Ramos (cell line): ENCODE measurements around the gene LRRC3.
"Not testable (repeated sequence)": the region's sequence is repeated elsewhere in the genome, so short reads cannot be mapped to it uniquely, and the experiment has no call there.

Experiments
- in situ Hi-C: fragments of 300-500 bp; cut with MboI; formaldehyde crosslinking; loops from one replicate; pipeline ENCODE4 v1.14.3; 2022; ENCODE audit warnings: low sequenced_read_pairs; ENCODE audit not compliant: unreplicated experiment

The LRRC3 gene

GRCh38 chr21:44454747-44455523 is at the start of gene LRRC3:
Gene LRRC3, plus strand, starts transcription at chr21:44455510. Its CDS starts 1,135 bp downstream, at chr21:44456645.
- in situ Hi-C loops: no loop called here

- in situ Hi-C loops: no loop called here
Measured at GRCh38 chr21:44405948-44406872, 49.1 kb upstream of the LRRC3 start.

- in situ Hi-C loops: no loop called here
Measured at GRCh38 chr21:44406953-44407352, 48.4 kb upstream of the LRRC3 start.

- in situ Hi-C loops: no loop called here
Measured at GRCh38 chr21:44407493-44407892, 47.8 kb upstream of the LRRC3 start.

GRCh38 chr21:44408226-44408625 is 47.1 kb upstream of the LRRC3 start:
- in situ Hi-C loops: no loop called here

- in situ Hi-C loops: no loop called here
Measured at GRCh38 chr21:44413566-44414290, 41.6 kb upstream of the LRRC3 start.

- in situ Hi-C loops: no loop called here
Measured at GRCh38 chr21:44414291-44415072, 40.8 kb upstream of the LRRC3 start.

- in situ Hi-C loops: no loop called here
Measured at GRCh38 chr21:44415073-44416025, 40.0 kb upstream of the LRRC3 start.

GRCh38 chr21:44416193-44416592 is 39.1 kb upstream of the LRRC3 start:
- in situ Hi-C loops: no loop called here

- in situ Hi-C loops: not testable (repeated sequence)
Measured at GRCh38 chr21:44417621-44418107, 37.6 kb upstream of the LRRC3 start.

GRCh38 chr21:44418108-44418875 is 37.0 kb upstream of the LRRC3 start:
- in situ Hi-C loops: no loop called here

- in situ Hi-C loops: no loop called here
Measured at GRCh38 chr21:44418876-44419230, 36.5 kb upstream of the LRRC3 start.

- in situ Hi-C loops: no loop called here
Measured at GRCh38 chr21:44419679-44420078, 35.6 kb upstream of the LRRC3 start.

- in situ Hi-C loops: no loop called here
Measured at GRCh38 chr21:44420416-44421205, 34.7 kb upstream of the LRRC3 start.

- in situ Hi-C loops: no loop called here
Measured at GRCh38 chr21:44421901-44422840, 33.1 kb upstream of the LRRC3 start.

GRCh38 chr21:44423312-44423821 is 31.9 kb upstream of the LRRC3 start:
- in situ Hi-C loops: no loop called here
